T-cell (primary cell): ENCODE measurements around the gene CABP4. TPM values are rescaled to one million over a fixed set of nuclear protein-coding genes. Genes with fewer than 3 reads are reported as not detected.

Experiments
- ATAC-seq, 4 experiments: fragments of 200-7000 bp in 3 of 4; fragments of 150-1000 bp in 1 of 4; cut with Tn5 transposase; replicated peaks in 1 of 4; 1 replicate in 3 of 4; 2 replicates in 1 of 4; pipeline ENCODE4 v1.10.0; 2021; ENCODE audit warnings: moderate library complexity in 3 of 4, mild to moderate bottlenecking in 2 of 4, moderate number of reproducible peaks in 1 of 4
- CTCF ChIA-PET, 2 donors: fragments of 300-600 bp; sonication (Branson Sonifier 250); formaldehyde crosslinking; loops; one replicate each; lab custom pipeline; 2022; ENCODE audit warnings: antibody characterized with exemption in 2 of 2; lab: Charles Lee
- POLR2A ChIA-PET, 2 donors: fragments of 300-600 bp; sonication (Branson Sonifier 250); formaldehyde crosslinking; loops; one replicate each; lab custom pipeline; 2022; ENCODE audit warnings: antibody characterized with exemption in 2 of 2; lab: Charles Lee
- DNase-seq, 35 experiments: peaks; one replicate each; pipeline versions ENCODE4 v3.0.0 to v3.0.0-alpha.2; 2013 to 2023
- H3K27ac ChIP-seq: one replicate; pipeline ENCODE4 v1.5.1; 2013; ENCODE audit warnings: low read length
- H3K27me3 ChIP-seq, 2 experiments: replicated peaks in 1 of 2; 1 replicate in 1 of 2; 2 replicates in 1 of 2; pipeline versions ENCODE4 v1.6.1 to v1.7.0; 2013; ENCODE audit warnings: low read length in 1 of 2, mixed read lengths in 1 of 2; ENCODE audit not compliant: control insufficient read depth in 2 of 2, insufficient read depth in 2 of 2; ENCODE audit errors: extremely low read depth in 1 of 2
- H3K36me3 ChIP-seq, 2 donors: 1 replicate in 1 of 2; 2 replicates in 1 of 2; pipeline versions ENCODE4 v1.6.1 to v1.7.0; 2013; ENCODE audit warnings: low read length in 1 of 2; ENCODE audit not compliant: control insufficient read depth in 2 of 2, insufficient read depth in 1 of 2; ENCODE audit errors: extremely low read depth in 1 of 2
- H3K4me1 ChIP-seq, 2 experiments: 1 replicate in 1 of 2; 2 replicates in 1 of 2; pipeline versions ENCODE4 v1.6.1 to v1.7.0; 2013; ENCODE audit warnings: low read length in 2 of 2, mixed read lengths in 1 of 2; ENCODE audit not compliant: insufficient read depth in 2 of 2, control insufficient read depth in 1 of 2; ENCODE audit errors: extremely low read depth in 1 of 2
- H3K4me3 ChIP-seq, 2 donors: 1 replicate in 1 of 2; 2 replicates in 1 of 2; pipeline versions ENCODE4 v1.5.1 to v1.7.0; 2013; ENCODE audit warnings: mild to moderate bottlenecking in 2 of 2, low read length in 1 of 2, moderate library complexity in 1 of 2; ENCODE audit not compliant: control insufficient read depth in 1 of 2; ENCODE audit errors: extremely low read depth in 1 of 2
- H3K9me3 ChIP-seq: 2 replicates; pipeline ENCODE4 v1.7.0; 2013
- H3K27ac Mint-ChIP-seq, 2 donors: one replicate each; pipeline ENCODE4 v1.8.0; 2020 to 2021; ENCODE audit warnings: mild to moderate bottlenecking in 2 of 2, mixed read lengths in 2 of 2
- H3K27me3 Mint-ChIP-seq, 2 donors: one replicate each; pipeline ENCODE4 v1.8.0; 2021 to 2022; ENCODE audit warnings: mixed read lengths in 2 of 2
- H3K36me3 Mint-ChIP-seq: one replicate; pipeline ENCODE4 v1.8.0; 2021; ENCODE audit warnings: mixed read lengths
- H3K4me1 Mint-ChIP-seq, 3 donors: one replicate each; pipeline ENCODE4 v1.8.0; 2020 to 2022; ENCODE audit warnings: mixed read lengths in 3 of 3, mild to moderate bottlenecking in 1 of 3
- H3K4me3 Mint-ChIP-seq, 3 donors: one replicate each; pipeline ENCODE4 v1.8.0; 2020 to 2022; ENCODE audit warnings: mild to moderate bottlenecking in 3 of 3, mixed read lengths in 3 of 3, moderate library complexity in 3 of 3
- H3K9me3 Mint-ChIP-seq, 3 donors: one replicate each; pipeline ENCODE4 v1.8.0; 2020 to 2022; ENCODE audit warnings: mixed read lengths in 3 of 3
- WGBS: methylation state at CpG from one replicate; pipeline ENCODE4 v1.1.5; 2013; ENCODE audit warnings: missing lambda C conversion rate; ENCODE audit not compliant: insufficient coverage; 5-methylcytosine and 5-hydroxymethylcytosine counted together
- total RNA-seq, 35 experiments: library from RNA in 6 of 35; stranded (reverse) in 6 of 35; fragments of 120-200 nt in 1 of 35; gene quantifications; one replicate each; pipeline versions ENCODE4 v1.2.1 to v1.2.4 and lab custom pipeline; 2013 to 2026

CABP4 gene
- total RNA-seq, 5 donors from 2014 or later (not counting 1 experiment from before 2014, with no cell fraction given): 3.5 to 16.0 (median 5.6) TPM

GRCh38 chr11:67505605-67506396 lies 50.6 kb downstream of the CABP4 start:
- DNase-seq (peak; percentile 71 to 95 (median 85)), ATAC-seq (peak; percentile 36 to 52 (median 40))
- Mint-ChIP-seq H3K4me3 (peak overlapping the region; percentile 84 to 94 (median 87)), H3K27me3 (peaks cover 0 to under 1% of the 10 kb centered on the region in 2 donors), H3K4me1 (peaks cover 44 to 54% (median 49%) of the 10 kb centered on the region in 3 donors), H3K27ac (peak overlapping the region; percentile 94 to 95), H3K9me3 (no peaks in the 10 kb centered on the region), H3K36me3 (peaks cover 12% of the 10 kb centered on the region)
- H3K4me3 ChIP-seq: peak overlapping the region; percentile 56 to 92
- ChIA-PET POLR2A (interaction anchor here in 1 of 2 donors (0.9 kb wide), 1 partner anchor 114 kb away, joined by 3 read pairs; the partner anchor contains the start of gene RAD9A), CTCF (interaction anchor here in 1 of 2 donors (0.6 to 0.7 kb wide), 3 partner anchors 23 to 673 kb away, joined by 3 to 4 read pairs (median 3); partner anchors contain the start of genes AIP and PTPRCAP)
- no peaks in the 10 kb centered on the region for H3K9me3 ChIP-seq
- peak overlapping the region; percentile 92 for H3K27ac ChIP-seq
- WGBS: 4% methylated on average over 14 of the region's 17 CpGs
- no peaks in the 10 kb centered on the region for H3K27me3 ChIP-seq
- peaks cover 10 to 62% of the 10 kb centered on the region in 2 experiments for H3K4me1 ChIP-seq
- peaks cover 4 to 33% of the 10 kb centered on the region in 2 donors for H3K36me3 ChIP-seq

GRCh38 chr11:67506426-67507051 lies 51.4 kb downstream of the CABP4 start:
- DNase-seq: peak in 1 of 35 experiments; percentile 25
- H3K4me3 Mint-ChIP-seq: peak overlapping the region; percentile 84 to 94 (median 87)
- peaks cover 38 to 48% (median 44%) of the 10 kb centered on the region in 3 donors for H3K4me1 Mint-ChIP-seq
- no peaks in the 10 kb centered on the region for H3K9me3 ChIP-seq
- H3K36me3 ChIP-seq: peaks cover 0 to 26% of the 10 kb centered on the region in 2 donors
- peak overlapping the region in 1 of 2 donors; percentile 56 for H3K4me3 ChIP-seq
- ChIA-PET POLR2A (interaction anchor here in 1 of 2 donors (0.9 kb wide), 1 partner anchor 115 kb away, joined by 3 read pairs; the partner anchor contains the start of gene RAD9A), CTCF (interaction anchor here in 1 of 2 donors (1.5 kb wide), 1 partner anchor 155 kb away, joined by 4 read pairs; no protein-coding TSS in a partner anchor)
- no peaks in the 10 kb centered on the region for H3K9me3 Mint-ChIP-seq
- H3K4me1 ChIP-seq: peaks cover 10 to 62% of the 10 kb centered on the region in 2 experiments
- 74% methylated on average over 7 of the region's 16 CpGs for WGBS
- peak overlapping the region; percentile 94 to 95 for H3K27ac Mint-ChIP-seq
- peaks cover 0 to 6% of the 10 kb centered on the region in 2 experiments for H3K27me3 ChIP-seq
- ATAC-seq: no peak
- H3K27ac ChIP-seq: peak overlapping the region; percentile 92
- H3K27me3 Mint-ChIP-seq: peaks cover 0 to 6% of the 10 kb centered on the region in 2 donors
- peaks cover 7% of the 10 kb centered on the region for H3K36me3 Mint-ChIP-seq

- peaks cover 10 to 55% of the 10 kb centered on the region in 2 experiments for H3K4me1 ChIP-seq
Observed at GRCh38 chr11:67507242-67507863, 52.2 kb downstream of the CABP4 start.

GRCh38 chr11:67507864-67508485 lies 52.8 kb downstream of the CABP4 start, which contains the start of gene CDK2AP2:
Gene CDK2AP2, minus strand, starts transcription at chr11:67508162. Its CDS starts 80 bp downstream, at chr11:67508082.
- DNase-seq: peak; percentile 90 to 99 (median 97)
- H3K4me1 Mint-ChIP-seq: peaks cover 32 to 44% (median 39%) of the 10 kb centered on the region in 3 donors
- H3K9me3 Mint-ChIP-seq: no peaks in the 10 kb centered on the region
- H3K27me3 Mint-ChIP-seq: peaks cover 0 to 6% of the 10 kb centered on the region in 2 donors
- H3K27ac Mint-ChIP-seq: peak within 1 kb of the TSS; percentile 94 to 95
- peaks cover 10 to 51% of the 10 kb centered on the region in 2 experiments for H3K4me1 ChIP-seq
- peaks cover 0 to 15% of the 10 kb centered on the region in 2 experiments for H3K27me3 ChIP-seq
- peak; percentile 78 to 82 (median 80) for ATAC-seq
- POLR2A ChIA-PET: interaction anchor here in 1 of 2 donors (0.6 kb wide), 1 partner anchor 47 kb away, joined by 3 read pairs; no protein-coding TSS in a partner anchor
- H3K9me3 ChIP-seq: no peaks in the 10 kb centered on the region
- peak within 1 kb of the TSS; percentile 92 for H3K27ac ChIP-seq
- peaks cover 4% of the 10 kb centered on the region for H3K36me3 Mint-ChIP-seq
- peaks cover 0 to 11% of the 10 kb centered on the region in 2 donors for H3K36me3 ChIP-seq
- peak within 1 kb of the TSS; percentile 76 to 77 for H3K4me3 ChIP-seq
- WGBS: 0% methylated on average over 57 of the region's 57 CpGs
- CTCF ChIA-PET: interaction anchor here in 1 of 2 donors (1.5 kb wide), 1 partner anchor 156 kb away, joined by 4 read pairs; no protein-coding TSS in a partner anchor
- peak within 1 kb of the TSS; percentile 84 to 94 (median 87) for H3K4me3 Mint-ChIP-seq

More at GRCh38 chr11:67507242-67507863, 52.2 kb downstream of the CABP4 start:
- peaks cover 37 to 48% (median 44%) of the 10 kb centered on the region in 3 donors for H3K4me1 Mint-ChIP-seq
- CTCF ChIA-PET: interaction anchor here in 1 of 2 donors (1.5 kb wide), 1 partner anchor 156 kb away, joined by 4 read pairs; no protein-coding TSS in a partner anchor
- POLR2A ChIA-PET: no interaction called here
- ATAC-seq (no peak), DNase-seq (peak in 5 of 35 experiments; percentile 15 to 26 (median 19))
- H3K27me3 Mint-ChIP-seq: peaks cover 0 to 6% of the 10 kb centered on the region in 2 donors
- Histone ChIP-seq H3K27ac (peak overlapping the region; percentile 92), H3K9me3 (no peaks in the 10 kb centered on the region), H3K36me3 (peaks cover 0 to 17% of the 10 kb centered on the region in 2 donors), H3K4me3 (peak overlapping the region; percentile 76 to 77), H3K27me3 (peaks cover 0 to 11% of the 10 kb centered on the region in 2 experiments)
- 13% methylated on average over 31 of the region's 33 CpGs for WGBS
- peaks cover 7% of the 10 kb centered on the region for H3K36me3 Mint-ChIP-seq
- H3K27ac Mint-ChIP-seq: peak overlapping the region; percentile 94 to 95
- H3K4me3 Mint-ChIP-seq: peak overlapping the region; percentile 84 to 94 (median 87)
- H3K9me3 Mint-ChIP-seq: no peaks in the 10 kb centered on the region

GRCh38 chr11:67508486-67509121 lies 53.5 kb downstream of the CABP4 start:
- Histone ChIP-seq H3K9me3 (no peaks in the 10 kb centered on the region), H3K36me3 (peaks cover 0 to 9% of the 10 kb centered on the region in 2 donors), H3K4me1 (peaks cover 10 to 44% of the 10 kb centered on the region in 2 experiments), H3K27me3 (peaks cover 0 to 15% of the 10 kb centered on the region in 2 experiments), H3K4me3 (peak overlapping the region; percentile 76 to 77), H3K27ac (peak overlapping the region; percentile 92)
- under 1% methylated on average over 52 of the region's 57 CpGs for WGBS
- H3K9me3 Mint-ChIP-seq: no peaks in the 10 kb centered on the region
- DNase-seq (peak; percentile 95 to 100 (median 99)), ATAC-seq (peak; percentile 51 to 53 (median 52))
- H3K27me3 Mint-ChIP-seq: peaks cover 0 to 6% of the 10 kb centered on the region in 2 donors
- H3K27ac Mint-ChIP-seq: peak overlapping the region; percentile 90 to 95
- peaks cover 3% of the 10 kb centered on the region for H3K36me3 Mint-ChIP-seq
- H3K4me1 Mint-ChIP-seq: peaks cover 28 to 39% (median 33%) of the 10 kb centered on the region in 3 donors
- H3K4me3 Mint-ChIP-seq: peak overlapping the region; percentile 84 to 94 (median 87)
- ChIA-PET CTCF (interaction anchor here in 1 of 2 donors (1.5 kb wide), 1 partner anchor 157 kb away, joined by 4 read pairs; no protein-coding TSS in a partner anchor), POLR2A (interaction anchor here in 1 of 2 donors (0.6 kb wide), 1 partner anchor 47 kb away, joined by 3 read pairs; no protein-coding TSS in a partner anchor)
